Glutamatergic neuron (in vitro differentiated cells): ENCODE measurements around the gene APOL3. TPM values are rescaled to one million over a fixed set of nuclear protein-coding genes. Genes with fewer than 3 reads are reported as not detected.
"Not testable (repeated sequence)": the region's sequence is repeated elsewhere in the genome, so short reads cannot be mapped to it uniquely, and the experiment has no call there.

Experiments
- DNase-seq: peaks from one replicate; pipeline ENCODE4 v3.0.0; 2022
- H3K27ac Mint-ChIP-seq: one replicate; pipeline ENCODE4 v1.8.0; 2020; ENCODE audit warnings: mild to moderate bottlenecking, mixed read lengths, inconsistent platforms; ENCODE audit not compliant: unreplicated experiment
- H3K27me3 Mint-ChIP-seq: one replicate; pipeline ENCODE4 v1.8.0; 2020; ENCODE audit warnings: mild to moderate bottlenecking, moderate library complexity, mixed read lengths, inconsistent platforms; ENCODE audit not compliant: unreplicated experiment
- H3K36me3 Mint-ChIP-seq: one replicate; pipeline ENCODE4 v1.8.0; 2020; ENCODE audit warnings: mild to moderate bottlenecking, mixed read lengths, inconsistent platforms; ENCODE audit not compliant: unreplicated experiment
- H3K4me1 Mint-ChIP-seq: one replicate; pipeline ENCODE4 v1.8.0; 2020; ENCODE audit warnings: mild to moderate bottlenecking, low read depth, mixed read lengths, inconsistent platforms; ENCODE audit not compliant: unreplicated experiment
- H3K4me3 Mint-ChIP-seq: one replicate; pipeline ENCODE4 v1.8.0; 2020; ENCODE audit warnings: mild to moderate bottlenecking, mixed read lengths, inconsistent platforms; ENCODE audit not compliant: unreplicated experiment
- H3K9me3 Mint-ChIP-seq: one replicate; pipeline ENCODE4 v1.8.0; 2020; ENCODE audit warnings: mild to moderate bottlenecking, moderate library complexity, mixed read lengths, inconsistent platforms; ENCODE audit not compliant: unreplicated experiment
- total RNA-seq: library from RNA; stranded (reverse); fragmentation: NEBNext Ultra II Directional; extraction: Animal tissue kit (Norgen Biotek cat#: 25700); gene quantifications from one replicate; pipeline ENCODE4 v1.2.1, GENCODE V29; 2021; ENCODE audit not compliant: unreplicated experiment
- TF ChIP-seq, protein P1 (sequence below): fragments of 200-600 bp; sonication (generic); IDR thresholded peaks from one replicate; pipeline ENCODE4 v1.5.0; 2021; ENCODE audit not compliant: partially characterized antibody, unreplicated experiment

Gene APOL3
- total RNA-seq, 1 donor from 2014 or later, result not detected

DNA sequence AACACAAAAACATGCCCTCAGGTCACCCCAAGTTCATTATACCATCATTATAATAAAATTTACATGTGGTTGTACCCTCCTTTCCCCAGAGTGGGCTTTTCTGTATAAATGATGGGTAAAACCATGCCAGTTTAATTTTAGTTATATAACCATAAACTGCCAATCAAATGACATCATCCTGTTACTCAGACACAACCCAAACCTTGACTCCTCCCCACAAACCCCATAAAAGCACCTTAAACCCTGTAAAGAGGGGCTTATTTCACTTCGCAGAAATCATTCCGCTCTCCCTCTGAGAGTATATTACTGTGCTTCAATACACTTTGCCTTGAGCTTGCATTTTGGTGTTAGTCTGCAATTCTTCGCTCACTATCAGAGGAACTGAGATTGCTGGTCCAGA, 5.5 kb upstream of the APOL3 start:
- no peak overlapping the region for H3K27ac Mint-ChIP-seq
- peaks cover 7% of the 10 kb centered on the region for H3K36me3 Mint-ChIP-seq
- H3K4me3 Mint-ChIP-seq, result no peak overlapping the region
- H3K9me3 Mint-ChIP-seq, result no peaks in the 10 kb centered on the region
- TF ChIP-seq, protein P1, sequence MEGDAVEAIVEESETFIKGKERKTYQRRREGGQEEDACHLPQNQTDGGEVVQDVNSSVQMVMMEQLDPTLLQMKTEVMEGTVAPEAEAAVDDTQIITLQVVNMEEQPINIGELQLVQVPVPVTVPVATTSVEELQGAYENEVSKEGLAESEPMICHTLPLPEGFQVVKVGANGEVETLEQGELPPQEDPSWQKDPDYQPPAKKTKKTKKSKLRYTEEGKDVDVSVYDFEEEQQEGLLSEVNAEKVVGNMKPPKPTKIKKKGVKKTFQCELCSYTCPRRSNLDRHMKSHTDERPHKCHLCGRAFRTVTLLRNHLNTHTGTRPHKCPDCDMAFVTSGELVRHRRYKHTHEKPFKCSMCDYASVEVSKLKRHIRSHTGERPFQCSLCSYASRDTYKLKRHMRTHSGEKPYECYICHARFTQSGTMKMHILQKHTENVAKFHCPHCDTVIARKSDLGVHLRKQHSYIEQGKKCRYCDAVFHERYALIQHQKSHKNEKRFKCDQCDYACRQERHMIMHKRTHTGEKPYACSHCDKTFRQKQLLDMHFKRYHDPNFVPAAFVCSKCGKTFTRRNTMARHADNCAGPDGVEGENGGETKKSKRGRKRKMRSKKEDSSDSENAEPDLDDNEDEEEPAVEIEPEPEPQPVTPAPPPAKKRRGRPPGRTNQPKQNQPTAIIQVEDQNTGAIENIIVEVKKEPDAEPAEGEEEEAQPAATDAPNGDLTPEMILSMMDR, result no peak
- H3K4me1 Mint-ChIP-seq, result no peaks in the 10 kb centered on the region
- no peak for DNase-seq
- H3K27me3 Mint-ChIP-seq, result peaks cover 3% of the 10 kb centered on the region

DNA sequence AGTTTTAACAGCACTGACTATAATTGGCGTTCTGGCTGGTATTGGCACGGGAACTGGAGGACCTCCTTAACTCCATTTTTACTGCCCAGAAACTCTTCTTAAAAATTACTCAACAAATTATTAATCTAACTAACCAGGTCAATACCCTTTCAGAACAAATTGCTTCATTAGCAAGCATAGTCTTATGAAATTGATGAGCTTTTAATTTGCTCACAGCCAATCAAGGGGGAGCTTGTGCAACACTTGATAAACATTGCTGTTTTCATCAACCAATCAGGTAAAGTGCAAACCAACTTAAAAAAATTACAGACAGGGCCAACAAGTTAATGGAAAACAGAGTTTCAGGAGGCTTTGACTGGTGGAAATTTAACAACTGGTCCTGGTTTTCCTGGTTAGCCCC, 4.6 kb upstream of the APOL3 start:
- peaks cover 3% of the 10 kb centered on the region for H3K27me3 Mint-ChIP-seq
- no peaks in the 10 kb centered on the region for H3K9me3 Mint-ChIP-seq
- DNase-seq, result no peak
- H3K27ac Mint-ChIP-seq, result no peak overlapping the region
- no peaks in the 10 kb centered on the region for H3K4me1 Mint-ChIP-seq
- H3K36me3 Mint-ChIP-seq, result peaks cover 7% of the 10 kb centered on the region
- no peak overlapping the region for H3K4me3 Mint-ChIP-seq
- TF ChIP-seq, protein P1, result no peak

DNA sequence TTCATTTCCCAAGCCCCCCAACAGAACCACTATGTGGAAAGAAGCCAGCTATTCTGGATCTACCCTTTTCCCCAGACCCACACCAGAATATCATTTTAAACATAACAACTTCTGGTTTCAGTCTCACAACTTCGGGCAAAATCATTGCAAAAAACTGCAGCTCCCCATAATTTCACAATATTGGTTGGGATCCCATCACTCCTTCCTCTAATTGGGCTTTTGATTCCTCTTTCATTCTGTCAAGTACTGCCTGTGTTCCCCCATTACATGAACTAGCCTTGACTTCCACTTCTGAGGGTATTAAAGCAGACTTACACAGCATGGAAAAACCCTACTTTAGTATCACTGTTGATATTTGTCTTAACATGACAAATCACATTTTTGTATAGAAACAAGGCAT, 4.1 kb upstream of the APOL3 start:
- Mint-ChIP-seq H3K36me3 (peaks cover 7% of the 10 kb centered on the region), H3K9me3 (no peaks in the 10 kb centered on the region), H3K4me1 (no peaks in the 10 kb centered on the region), H3K27ac (no peak overlapping the region), H3K27me3 (peaks cover 6% of the 10 kb centered on the region), H3K4me3 (no peak overlapping the region)
- TF ChIP-seq, protein P1, result no peak
- no peak for DNase-seq

DNA sequence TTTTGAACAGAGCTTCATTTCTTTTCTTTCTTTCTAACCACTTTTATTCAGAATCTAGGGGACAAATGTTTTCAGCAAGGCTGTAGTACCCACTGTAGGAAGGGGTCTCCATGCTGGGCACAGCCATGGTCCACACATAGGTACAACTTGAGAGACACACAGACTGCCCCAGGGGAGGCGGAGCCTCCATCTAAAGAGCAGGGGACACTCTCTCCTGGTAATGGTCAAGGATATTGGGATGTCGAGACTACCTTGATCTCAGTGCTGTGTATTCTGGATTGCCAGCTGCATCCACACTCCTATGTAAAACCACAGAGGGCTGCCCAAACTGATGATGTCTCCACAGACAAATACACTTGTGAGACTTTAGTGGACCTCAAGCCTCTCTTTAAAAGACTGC, 2.9 kb upstream of the APOL3 start:
- Mint-ChIP-seq H3K27ac (no peak overlapping the region), H3K4me1 (no peaks in the 10 kb centered on the region), H3K27me3 (peaks cover 6% of the 10 kb centered on the region), H3K36me3 (no peaks in the 10 kb centered on the region), H3K9me3 (no peaks in the 10 kb centered on the region), H3K4me3 (no peak overlapping the region)
- TF ChIP-seq, protein P1, result no peak
- no peak for DNase-seq

DNA sequence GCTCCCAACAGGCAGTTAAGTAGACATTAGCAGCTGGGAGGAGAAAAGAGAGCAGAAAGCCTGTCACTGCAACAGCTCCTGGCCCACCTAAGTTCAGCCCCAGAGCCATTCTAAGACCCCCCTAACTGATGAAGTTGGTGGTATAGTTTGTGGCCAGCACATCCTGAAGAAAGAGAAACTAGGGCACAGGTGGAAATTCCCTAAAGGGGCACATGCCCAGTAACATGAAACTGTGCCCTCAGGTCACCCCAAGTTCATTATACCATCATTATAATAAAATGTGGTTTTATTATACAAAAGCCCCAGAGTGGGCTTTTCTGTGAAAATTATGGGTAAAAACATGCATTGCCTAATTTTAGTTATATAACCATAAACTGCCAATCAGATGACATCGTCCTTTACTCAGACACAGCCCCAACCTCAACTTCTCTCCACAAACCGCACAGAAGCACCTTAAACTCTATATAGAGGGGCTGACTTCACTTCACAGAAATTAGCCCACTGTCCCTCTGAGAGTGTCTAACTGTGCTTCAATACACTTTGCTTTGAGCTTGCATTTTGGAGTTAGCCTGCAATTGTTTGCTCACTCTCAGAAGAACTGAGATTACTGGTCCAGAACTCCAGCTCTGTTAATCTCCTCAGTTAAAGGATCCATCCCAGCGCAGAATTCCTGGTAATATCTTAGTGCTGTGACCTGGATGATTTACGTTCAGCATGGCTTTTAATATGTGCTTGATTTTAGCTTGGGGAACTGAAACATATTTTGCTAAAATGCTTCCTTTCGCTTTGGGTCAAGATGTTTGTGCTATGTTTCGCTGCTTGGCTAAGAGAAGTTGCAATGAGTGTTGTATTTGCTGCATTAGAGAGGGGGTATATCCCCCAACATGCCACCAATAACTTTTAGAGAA, 1.8 kb upstream of the APOL3 start:
- Mint-ChIP-seq H3K36me3 (no peaks in the 10 kb centered on the region), H3K27ac (no peak overlapping the region)
- DNase-seq, result no peak

DNA sequence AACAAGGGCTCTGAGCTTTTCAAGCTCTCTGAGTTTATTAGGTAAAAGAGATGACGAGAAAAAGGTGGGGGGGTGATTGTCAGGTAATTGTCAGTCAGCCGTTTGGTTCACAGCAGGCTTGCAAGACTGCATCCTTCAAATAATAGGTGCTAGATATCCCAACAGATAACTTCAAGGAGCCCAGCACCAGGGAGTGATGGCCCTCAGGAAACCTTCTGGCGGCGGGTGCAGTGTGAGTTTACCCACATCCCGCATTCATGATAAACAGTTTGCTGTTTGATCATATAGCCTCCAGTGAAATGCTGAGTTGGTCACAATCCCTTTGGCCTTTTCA, 1.2 kb upstream of the APOL3 start:
- H3K9me3 Mint-ChIP-seq, H3K4me3 Mint-ChIP-seq, DNase-seq, H3K36me3 Mint-ChIP-seq, H3K27ac Mint-ChIP-seq, H3K27me3 Mint-ChIP-seq, H3K4me1 Mint-ChIP-seq: not testable (repeated sequence)

More for the DNA sequence above, 1.8 kb upstream of the APOL3 start:
- Mint-ChIP-seq H3K9me3 (no peaks in the 10 kb centered on the region), H3K4me1 (no peaks in the 10 kb centered on the region), H3K27me3 (peaks cover 6% of the 10 kb centered on the region), H3K4me3 (no peak overlapping the region)
- TF ChIP-seq, protein P1, result no peak
